H1 (cell line): ENCODE results near the gene DCAF17. TPM values are rescaled to one million over a fixed set of nuclear protein-coding genes. Genes with fewer than 3 reads are reported as not detected.

Experiments
- CHD7 ChIP-seq: fragments of 300-600 bp; sonication (generic); IDR thresholded peaks from 2 replicates; pipeline ENCODE4 v1.7.1; 2012; ENCODE audit warnings: low read length, moderate library complexity, mild to moderate bottlenecking, inconsistent platforms; ENCODE audit not compliant: insufficient replicate concordance
- RBBP5 ChIP-seq: IDR thresholded peaks from 2 replicates; pipeline ENCODE4 v1.7.1; 2012; ENCODE audit warnings: low read depth, mild to moderate bottlenecking, inconsistent platforms, low read length, moderate library complexity, borderline replicate concordance
- polyA plus RNA-seq, 7 experiments: library from polyadenylated mRNA; depleted of rRNA in 3 of 7; stranded (reverse) in 5 of 7; unstranded in 2 of 7; fragments of >200 nt in 5 of 7; fragments of 200-250 nt in 2 of 7; gene quantifications; 1 replicate in 5 of 7; 2 replicates in 1 of 7; 4 replicates in 1 of 7; pipeline versions ENCODE4 v1.2.1 to v1.2.3, GENCODE V29; 2011 to 2013; ENCODE audit warnings: missing spikeins in 2 of 7, mixed read lengths in 2 of 7
- total RNA-seq: library from RNA; stranded (reverse); fragmentation: NEBNext Ultra II Directional; extraction: Animal tissue kit (Norgen Biotek cat#: 25700); gene quantifications from 2 replicates; pipeline ENCODE4 v1.2.1, GENCODE V29; 2021

DCAF17 gene
- total and polyA plus RNA-seq, 2 of the 8 experiments (the other 6 are each of a cell fraction or from before 2014, with no cell fraction given), result 10.7 to 30.0 TPM

GRCh38 chr2:171523088-171524017 is 89.3 kb downstream of the DCAF17 start (continued):
- TF ChIP-seq CHD7, result no peak
- no peak; the same call in 1 of the 2 replicates for TF ChIP-seq RBBP5
